HG02885 (cell line): ENCODE results near the gene C12orf50.
"Not testable (repeated sequence)": the region's sequence is repeated elsewhere in the genome, so short reads cannot be mapped to it uniquely, and the experiment has no call there.

Source experiments
- ATAC-seq: cut with Tn5 transposase; IDR thresholded peaks from one replicate; pipeline ENCODE4 v1.9.1; 2021; ENCODE audit warnings: mild to moderate bottlenecking; ENCODE audit not compliant: unreplicated experiment, poor library complexity

The C12orf50 gene

DNA sequence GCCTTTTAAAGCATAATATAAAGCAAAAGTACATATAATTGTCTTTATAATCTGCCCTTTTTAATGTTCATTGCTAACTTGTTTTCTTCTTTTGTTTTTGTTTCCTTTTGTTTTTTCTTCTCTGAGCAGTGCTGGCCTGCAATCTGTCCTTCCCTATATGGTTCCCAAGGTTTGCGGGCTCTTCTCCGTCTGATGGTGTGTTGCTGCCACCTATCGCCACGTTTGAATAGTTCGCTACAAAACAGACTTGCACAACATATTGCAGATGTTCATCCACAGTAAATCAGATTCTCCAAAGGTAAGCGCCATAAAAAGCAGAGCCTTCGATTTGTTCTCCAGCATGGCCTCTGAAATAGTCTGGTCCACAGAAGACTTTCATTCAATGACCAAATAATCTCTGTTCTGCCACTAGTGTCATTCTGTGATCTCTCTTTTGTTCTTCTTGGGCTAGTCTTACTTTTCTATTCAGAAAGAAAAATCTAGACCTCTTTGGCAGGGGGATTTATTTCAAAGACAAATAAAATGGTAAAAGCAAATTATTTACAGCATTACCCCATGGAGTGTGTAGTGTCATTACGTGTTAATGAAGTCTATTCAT is 33.5 kb downstream of the C12orf50 start:
- ATAC-seq, result peak; percentile 96

DNA sequence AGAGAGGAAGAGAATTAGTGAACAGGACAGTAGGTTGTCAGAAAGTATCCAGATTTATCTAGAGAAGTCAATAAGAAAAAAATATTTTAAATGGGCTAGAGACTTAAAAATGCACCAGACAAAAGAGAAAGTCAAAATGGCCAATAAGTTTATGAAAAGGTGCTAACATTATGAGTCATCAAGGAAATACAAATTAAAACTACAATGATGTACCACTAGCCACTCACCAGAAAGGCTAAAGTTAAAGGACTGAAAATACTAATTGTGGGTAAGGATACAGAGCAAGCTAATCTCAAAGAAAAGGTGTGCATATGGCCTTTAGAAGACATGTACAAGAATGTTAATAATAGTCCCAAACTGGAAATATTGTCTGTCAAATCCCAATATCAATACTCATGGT is 37.7 kb downstream of the C12orf50 start:
- peak; percentile 43 for ATAC-seq

DNA sequence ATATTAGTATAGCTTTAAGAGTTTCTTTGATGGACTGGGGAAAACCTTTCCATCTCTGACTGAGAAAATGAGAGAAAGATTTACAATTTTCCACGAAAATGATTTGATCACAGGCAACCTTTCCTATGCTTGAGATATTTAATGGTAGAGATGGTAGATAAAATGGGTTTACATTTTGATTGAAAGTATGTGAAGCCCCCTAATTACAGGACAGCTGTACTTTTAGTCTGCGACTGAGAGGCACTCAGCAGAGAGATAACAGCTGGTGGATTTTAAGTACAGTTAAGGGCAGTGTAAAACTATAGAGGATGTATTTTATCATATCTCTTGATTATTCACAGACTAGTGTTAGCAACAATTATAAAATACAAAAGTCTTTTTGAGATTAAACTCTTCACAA is 40.7 kb downstream of the C12orf50 start:
- ATAC-seq, result no peak

DNA sequence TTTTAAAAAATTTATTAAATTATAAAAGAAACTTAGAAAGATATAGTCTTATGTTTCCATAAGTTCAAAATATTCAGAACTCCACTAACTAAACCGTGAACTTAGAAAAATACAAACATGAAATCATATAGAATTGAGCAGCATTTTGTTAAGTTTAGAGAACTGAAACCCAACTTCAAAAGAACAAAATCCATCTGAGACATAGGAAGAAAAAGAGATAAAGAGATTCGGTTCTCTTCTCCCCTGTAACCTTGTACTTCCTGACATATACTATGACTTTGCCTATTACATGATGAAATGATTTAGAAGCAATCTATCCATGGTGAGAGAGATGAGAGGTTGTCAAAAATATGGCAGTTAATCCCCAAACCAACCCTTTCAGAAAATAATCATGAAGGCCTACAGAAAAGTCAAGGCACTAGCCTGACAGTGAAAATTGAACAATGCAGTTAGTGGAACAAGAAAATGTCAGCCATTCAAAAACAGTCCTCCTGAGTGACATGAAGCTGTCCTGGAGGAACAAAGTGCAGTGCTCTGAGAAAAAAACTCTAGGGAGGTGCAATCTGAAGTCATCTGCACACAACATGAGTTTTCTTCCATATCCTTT is 44.0 kb downstream of the C12orf50 start:
- no peak for ATAC-seq

DNA sequence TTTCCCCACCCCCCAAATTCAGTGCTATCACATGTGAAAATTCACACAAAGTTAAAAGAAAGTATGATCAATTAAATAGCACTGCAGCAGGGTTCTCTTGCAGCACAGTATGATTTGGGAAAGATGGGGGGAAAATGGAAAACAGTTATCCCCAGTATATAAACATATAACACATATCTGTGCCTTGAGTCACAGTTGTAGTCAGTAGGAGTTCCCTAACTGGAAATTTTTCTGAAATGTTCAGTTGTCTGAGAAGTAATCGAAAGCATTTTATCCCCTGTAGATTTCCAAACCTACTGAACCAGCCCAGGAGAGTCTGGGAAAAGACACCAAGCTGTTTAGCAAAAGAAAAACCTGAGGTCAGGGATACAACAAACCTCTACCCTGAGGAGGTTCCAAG is 47.0 kb downstream of the C12orf50 start:
- no peak for ATAC-seq

DNA sequence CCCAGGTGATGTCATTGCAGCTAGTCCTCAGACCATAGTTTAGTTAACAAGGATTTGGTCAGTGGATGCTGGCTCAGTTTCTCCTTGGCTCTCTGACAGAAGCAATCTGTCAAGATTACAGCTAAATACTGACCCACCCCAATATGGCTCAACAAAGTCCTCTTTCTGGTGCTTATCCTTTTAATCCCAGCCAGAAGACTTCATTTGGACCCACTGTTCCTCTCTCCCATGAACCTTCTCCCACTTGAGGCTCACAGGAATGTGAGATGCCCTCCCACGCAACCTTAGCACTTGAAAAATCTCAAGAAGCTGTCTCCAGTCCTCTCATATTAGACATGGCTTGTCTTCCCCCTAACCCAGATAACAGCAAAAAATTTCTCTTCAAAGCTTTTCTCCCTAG is 47.7 kb downstream of the C12orf50 start:
- no peak for ATAC-seq

DNA sequence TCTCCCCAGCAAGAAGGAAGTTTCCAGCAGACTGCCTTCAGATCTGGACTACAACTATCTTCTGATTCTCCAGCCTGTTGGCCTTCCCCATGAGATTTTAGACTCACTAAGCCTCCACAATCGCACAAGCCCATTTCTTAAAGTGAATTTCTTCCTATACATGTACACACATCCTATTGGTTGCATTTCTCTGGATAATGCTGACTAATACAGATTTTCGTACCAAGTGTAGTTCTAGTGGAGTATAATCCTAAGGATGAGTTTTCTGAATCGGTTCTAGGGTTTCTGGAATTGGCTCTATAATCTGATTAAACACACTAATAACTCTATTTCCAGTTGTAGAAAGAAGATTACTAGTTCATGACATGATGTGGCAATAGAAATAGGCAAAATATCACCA is 53.3 kb downstream of the C12orf50 start:
- ATAC-seq, result no peak

DNA sequence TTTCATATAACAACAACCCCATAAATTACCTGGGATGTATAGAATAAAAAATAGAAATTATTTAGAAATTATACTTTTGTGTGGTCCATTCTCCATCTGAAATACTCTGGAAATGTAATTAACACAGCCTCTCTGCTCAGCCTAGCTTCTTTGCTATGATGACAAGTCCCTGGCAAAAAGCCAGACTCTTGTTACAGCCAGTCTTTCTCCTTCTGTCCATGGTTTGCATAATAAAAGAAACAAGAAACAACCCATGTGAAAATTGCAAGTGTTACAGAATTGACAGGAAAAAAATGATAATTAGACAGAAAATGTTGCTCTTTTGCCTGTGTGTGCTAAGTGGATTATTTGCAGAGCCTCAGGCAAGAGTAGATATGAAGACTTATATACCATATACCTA is 61.3 kb downstream of the C12orf50 start:
- no peak for ATAC-seq

DNA sequence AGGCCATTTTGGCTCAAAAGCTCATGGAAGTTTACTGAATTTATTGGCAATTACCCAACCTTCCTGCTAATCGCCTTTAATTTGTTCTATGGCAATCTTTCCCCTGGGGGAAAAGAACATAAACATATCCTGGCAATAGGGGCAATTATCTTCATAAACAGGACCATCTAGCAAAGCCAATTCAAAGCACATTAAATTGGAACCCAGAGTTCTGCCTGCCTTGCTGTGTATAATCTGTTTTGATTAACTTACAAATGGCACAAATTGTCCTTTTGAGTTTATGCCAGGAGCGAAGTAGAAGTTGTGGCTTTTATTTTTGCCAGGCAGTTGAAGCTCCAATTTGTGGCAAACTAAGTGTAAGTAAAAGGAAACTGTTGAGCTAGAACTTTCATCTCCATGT is 68.6 kb downstream of the C12orf50 start:
- no peak for ATAC-seq

DNA sequence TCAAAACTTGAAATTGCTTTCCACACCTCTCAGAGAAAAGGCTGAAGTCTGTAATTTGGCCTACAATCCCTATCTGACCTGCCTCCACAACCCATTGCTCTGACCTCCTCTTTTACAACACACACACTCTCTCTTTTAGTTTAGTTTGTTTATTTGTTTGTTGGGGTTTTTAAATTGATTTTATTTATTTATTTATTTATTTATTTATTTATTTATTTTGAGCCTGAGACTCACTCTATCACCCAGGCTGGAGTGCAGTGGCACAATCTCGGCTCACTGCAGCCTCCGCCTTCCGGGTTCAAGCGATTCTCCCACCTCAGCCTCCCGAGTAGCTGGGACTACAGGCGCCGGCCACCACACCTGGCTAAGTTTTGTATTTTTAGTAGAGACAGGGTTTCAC is 75.2 kb downstream of the C12orf50 start:
- not testable (repeated sequence) for ATAC-seq

DNA sequence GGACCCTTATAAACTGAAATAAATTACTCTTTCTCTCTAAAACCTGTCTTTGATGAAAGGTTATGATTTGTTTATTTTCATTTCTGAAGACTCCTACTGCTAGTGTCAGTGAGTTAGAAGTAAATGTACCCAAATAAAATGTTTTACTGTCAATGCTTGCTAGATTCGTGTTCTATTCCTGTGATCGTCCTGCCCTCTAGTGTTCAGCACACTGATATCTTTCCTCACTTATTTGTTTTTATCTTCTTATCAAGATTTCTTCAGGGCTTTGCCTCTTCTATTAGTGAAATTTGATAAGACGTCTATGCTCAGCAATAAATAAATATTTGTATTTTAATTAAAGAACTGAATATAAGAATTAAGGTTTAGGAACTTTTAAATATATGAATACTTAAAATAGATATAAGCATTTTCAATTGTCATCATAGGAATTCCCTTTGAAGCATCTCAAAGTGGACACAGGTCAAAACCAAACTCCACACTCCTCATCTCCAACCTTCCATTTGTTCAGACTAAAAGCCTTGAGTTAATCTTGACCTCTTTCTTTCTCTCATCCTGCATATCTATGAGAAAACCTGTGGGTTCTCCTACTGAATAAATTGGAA is 75.8 kb downstream of the C12orf50 start:
- ATAC-seq, result peak; percentile 52

DNA sequence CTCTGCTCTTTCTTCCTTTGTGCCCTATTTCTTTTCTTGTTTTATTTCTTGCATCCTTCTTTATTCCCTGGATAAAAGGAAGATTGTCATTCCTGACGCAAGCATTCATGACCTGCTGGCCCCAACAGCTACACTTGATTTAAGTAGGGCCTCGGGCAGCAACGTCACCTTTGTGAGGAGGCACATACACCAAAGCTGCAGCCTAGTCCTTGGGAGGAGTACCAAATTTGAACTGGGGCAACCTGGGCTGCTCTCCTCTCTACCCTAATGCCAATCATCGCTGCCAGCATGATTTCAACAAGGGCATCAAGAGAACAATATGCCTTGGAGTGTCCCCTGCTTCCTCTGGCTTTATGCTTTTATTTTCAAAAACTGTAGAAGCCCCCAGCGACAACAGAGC is 76.4 kb downstream of the C12orf50 start:
- ATAC-seq, result peak; percentile 20

DNA sequence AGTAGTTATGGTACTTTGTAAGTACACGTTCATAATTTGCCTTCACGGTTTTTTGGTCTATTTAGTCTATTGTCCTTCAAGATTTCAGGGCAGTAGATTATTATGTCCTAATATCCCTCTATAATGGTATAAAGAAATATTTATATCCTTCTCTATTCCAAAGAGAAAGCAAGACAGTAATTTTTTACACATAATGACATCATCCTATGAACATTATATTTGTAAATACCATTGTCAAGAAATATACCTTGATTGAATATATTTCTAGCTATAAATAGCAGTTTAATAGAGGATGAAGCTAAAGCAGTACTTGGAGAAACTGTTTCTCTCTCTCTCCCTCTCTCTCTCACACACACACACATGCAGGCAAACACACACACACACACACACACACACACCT is 77.0 kb downstream of the C12orf50 start:
- ATAC-seq, result no peak

DNA sequence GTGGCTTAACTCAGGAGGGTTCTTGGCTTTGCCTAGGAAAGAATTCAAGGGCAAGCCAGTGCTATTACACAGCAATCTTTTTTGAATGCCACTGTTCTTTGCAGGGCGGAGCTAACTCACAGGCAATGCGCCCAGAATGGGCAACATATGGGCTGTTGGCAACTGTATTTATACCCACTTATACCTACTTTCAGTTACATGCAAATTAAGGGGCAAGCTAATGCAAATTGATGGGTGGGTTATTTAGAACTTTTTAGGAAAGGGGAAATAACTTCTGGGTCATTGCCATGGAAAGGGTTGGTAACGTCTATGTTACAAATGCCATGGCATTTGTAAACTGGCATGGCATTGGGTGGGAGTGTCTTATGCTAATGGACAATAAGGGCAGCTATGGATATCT is 85.4 kb downstream of the C12orf50 start:
- ATAC-seq, result no peak

DNA sequence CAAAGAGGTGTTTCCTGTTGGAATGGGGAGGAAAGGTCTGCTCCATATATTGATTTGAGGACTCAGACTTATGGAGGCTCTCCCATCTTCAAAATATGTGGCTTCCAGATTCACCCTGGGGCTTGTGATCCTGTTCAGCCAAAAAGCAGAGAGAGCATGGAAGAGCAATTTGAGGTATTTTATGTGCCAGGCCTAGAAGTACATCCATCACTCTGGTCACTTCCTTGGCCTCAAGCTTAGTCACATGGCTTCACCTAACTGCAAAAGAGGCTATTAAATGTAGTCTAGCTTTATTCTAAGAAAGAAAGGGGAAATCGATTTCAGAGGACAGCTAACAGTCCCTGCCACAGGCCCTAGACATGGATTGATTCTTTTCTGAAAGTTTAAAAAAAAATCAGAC is 86.2 kb downstream of the C12orf50 start:
- ATAC-seq, result no peak

DNA sequence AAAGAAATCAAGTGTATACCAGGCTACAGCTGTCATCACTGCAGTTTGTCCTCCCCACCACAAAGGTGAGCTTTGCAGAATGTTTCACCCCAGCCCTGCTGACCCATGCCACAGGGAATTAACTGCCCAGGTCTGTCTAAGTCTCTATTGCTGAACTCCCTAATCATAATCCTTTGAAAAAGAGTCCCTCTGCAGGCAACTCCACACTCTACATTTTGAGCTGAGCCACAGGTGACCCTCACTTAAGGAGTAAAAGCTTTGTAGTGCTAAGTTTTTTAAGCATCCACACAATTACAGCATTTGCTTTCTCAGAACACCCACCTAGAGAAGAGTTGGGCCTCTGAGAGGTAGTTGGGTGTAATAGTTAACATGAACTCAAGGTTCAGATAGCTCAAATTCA is 90.0 kb downstream of the C12orf50 start:
- no peak for ATAC-seq

DNA sequence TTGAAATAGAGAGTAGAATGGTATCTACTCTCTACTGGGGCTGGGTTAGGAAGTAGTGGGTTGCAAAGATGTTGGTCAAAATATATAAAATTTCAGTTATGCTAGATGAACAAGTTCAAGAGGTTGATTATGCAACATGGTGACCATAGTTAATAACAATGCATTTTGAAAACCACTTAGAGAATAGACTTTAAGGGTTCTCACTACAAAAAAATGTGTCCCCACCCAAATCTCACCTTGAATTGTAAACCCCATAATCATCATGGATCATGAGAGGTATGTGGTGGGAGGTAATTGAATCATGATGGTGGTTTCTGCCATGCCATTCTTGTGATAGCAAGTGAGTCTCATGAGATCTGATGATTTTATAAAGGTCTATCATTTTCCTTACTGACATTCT is 94.0 kb downstream of the C12orf50 start:
- no peak for ATAC-seq

DNA sequence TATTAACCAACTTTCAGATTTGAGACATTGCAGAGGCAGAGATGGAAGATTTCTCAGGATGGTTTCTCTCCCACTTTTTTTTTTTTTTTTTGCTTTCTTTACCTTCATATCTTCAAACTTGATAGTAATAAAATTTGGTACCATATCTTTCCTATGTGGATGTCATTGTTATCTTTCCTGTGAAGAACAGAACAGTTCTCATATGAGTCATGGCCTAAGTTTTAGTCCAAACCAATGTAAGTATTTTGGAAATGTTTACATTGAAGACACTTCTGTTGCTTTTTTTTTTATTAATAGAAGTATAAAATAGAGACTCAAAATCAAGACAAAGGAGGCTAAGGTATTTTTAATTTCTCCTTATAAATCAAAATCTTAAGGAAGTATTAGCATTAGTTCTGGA is 95.2 kb downstream of the C12orf50 start:
- no peak for ATAC-seq

DNA sequence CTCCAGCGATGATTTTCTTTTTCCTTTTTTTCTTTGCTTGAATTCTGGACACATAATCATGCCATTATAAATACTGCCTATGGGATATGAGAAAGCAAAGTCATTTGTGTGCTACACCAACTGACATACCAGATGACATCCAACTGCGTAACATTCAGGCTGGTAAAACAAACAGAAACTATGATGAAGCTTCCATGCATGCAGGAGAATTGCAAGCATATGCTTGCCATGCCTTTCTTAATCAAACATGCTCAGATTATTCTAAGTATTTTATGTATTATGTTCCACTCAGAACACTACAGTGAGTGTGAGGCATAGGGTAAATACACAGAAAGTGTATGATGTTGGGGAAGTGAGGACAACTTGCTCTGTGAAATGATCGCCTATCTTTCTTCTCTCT is 97.4 kb downstream of the C12orf50 start:
- ATAC-seq, result no peak

DNA sequence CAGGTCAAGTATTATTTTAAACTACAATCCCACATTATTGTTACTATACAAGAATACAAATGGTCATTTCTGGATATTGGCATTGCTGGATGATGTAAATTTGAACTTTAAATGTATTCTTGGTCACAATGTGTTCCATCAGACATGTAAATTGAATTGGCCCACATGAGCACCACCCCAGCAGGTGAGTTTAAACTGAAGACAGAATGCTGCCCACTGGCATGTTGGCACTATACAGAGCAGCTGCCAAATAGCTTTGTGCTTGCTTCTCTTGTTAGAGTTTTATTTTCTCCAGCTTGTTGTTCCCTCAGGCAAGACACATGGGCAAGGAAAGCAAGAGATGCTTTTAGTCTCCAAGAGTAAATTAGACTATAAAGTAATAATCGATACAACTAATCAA is 98.6 kb downstream of the C12orf50 start:
- no peak for ATAC-seq
